Osteocyte (in vitro differentiated cells): ENCODE data around the gene CNTFR. TPM values are rescaled to one million over a fixed set of nuclear protein-coding genes. Genes with fewer than 3 reads are reported as not detected.

ENCODE experiments used
- DNase-seq: peaks from one replicate; pipeline ENCODE4 v3.0.0; 2021; ENCODE audit warnings: mixed read lengths; ENCODE audit not compliant: unreplicated experiment; ENCODE audit errors: extremely low spot score
- H3K27ac Mint-ChIP-seq: one replicate; pipeline ENCODE4 v1.8.0; 2021; ENCODE audit warnings: mild to moderate bottlenecking, mixed read lengths; ENCODE audit not compliant: unreplicated experiment
- H3K27me3 Mint-ChIP-seq: one replicate; pipeline ENCODE4 v1.8.0; 2021; ENCODE audit warnings: mixed read lengths; ENCODE audit not compliant: unreplicated experiment
- H3K36me3 Mint-ChIP-seq: one replicate; pipeline ENCODE4 v1.8.0; 2021; ENCODE audit warnings: mixed read lengths; ENCODE audit not compliant: unreplicated experiment
- H3K4me1 Mint-ChIP-seq: one replicate; pipeline ENCODE4 v1.8.0; 2021; ENCODE audit warnings: mixed read lengths; ENCODE audit not compliant: unreplicated experiment
- H3K4me3 Mint-ChIP-seq: one replicate; pipeline ENCODE4 v1.8.0; 2021; ENCODE audit warnings: mild to moderate bottlenecking, moderate library complexity, mixed read lengths; ENCODE audit not compliant: unreplicated experiment
- H3K9me3 Mint-ChIP-seq: one replicate; pipeline ENCODE4 v1.8.0; 2021; ENCODE audit warnings: mixed read lengths; ENCODE audit not compliant: unreplicated experiment
- CTCF ChIP-seq: fragments of 200-600 bp; sonication (generic); IDR thresholded peaks from 2 replicates; pipeline ENCODE4 v1.5.0; 2021; ENCODE audit warnings: antibody characterized with exemption, mild to moderate bottlenecking, moderate library complexity
- total RNA-seq: library from RNA; stranded (reverse); gene quantifications from 2 replicates; pipeline ENCODE4 v1.2.1, GENCODE V29; 2021

Gene CNTFR
- total RNA-seq, 1 donor from 2014 or later, result not detected

- Mint-ChIP-seq H3K36me3 (no peaks in the 10 kb centered on the region), H3K27me3 (peaks cover 58% of the 10 kb centered on the region), H3K9me3 (no peaks in the 10 kb centered on the region), H3K27ac (no peak overlapping the region), H3K4me1 (no peaks in the 10 kb centered on the region), H3K4me3 (no peak overlapping the region)
- no peak for TF ChIP-seq CTCF
- DNase-seq, result no peak
These were observed 82.9 kb downstream of the CNTFR start for GRCh38 chr9:34506623-34507022.

- H3K27ac Mint-ChIP-seq, result no peak overlapping the region
These were observed 84.0 kb downstream of the CNTFR start for GRCh38 chr9:34505370-34506120.

GRCh38 chr9:34503406-34503805, 86.1 kb downstream of the CNTFR start:
- Mint-ChIP-seq H3K36me3 (no peaks in the 10 kb centered on the region), H3K9me3 (no peaks in the 10 kb centered on the region), H3K27me3 (peaks cover 56% of the 10 kb centered on the region), H3K4me1 (no peaks in the 10 kb centered on the region), H3K4me3 (no peak overlapping the region), H3K27ac (no peak overlapping the region)
- no peak for DNase-seq
- no peak for TF ChIP-seq CTCF

More at GRCh38 chr9:34505370-34506120, 84.0 kb downstream of the CNTFR start:
- H3K9me3 Mint-ChIP-seq, result no peaks in the 10 kb centered on the region
- H3K36me3 Mint-ChIP-seq, result no peaks in the 10 kb centered on the region
- peaks cover 51% of the 10 kb centered on the region for H3K27me3 Mint-ChIP-seq
- no peaks in the 10 kb centered on the region for H3K4me1 Mint-ChIP-seq
- TF ChIP-seq CTCF, result no peak
- no peak overlapping the region for H3K4me3 Mint-ChIP-seq
- no peak for DNase-seq

- no peaks in the 10 kb centered on the region for H3K9me3 Mint-ChIP-seq
- no peak overlapping the region for H3K27ac Mint-ChIP-seq
- H3K27me3 Mint-ChIP-seq, result peaks cover 59% of the 10 kb centered on the region
- DNase-seq, result no peak
- H3K4me3 Mint-ChIP-seq, result no peak overlapping the region
- no peaks in the 10 kb centered on the region for H3K4me1 Mint-ChIP-seq
- no peaks in the 10 kb centered on the region for H3K36me3 Mint-ChIP-seq
- no peak for TF ChIP-seq CTCF
These were observed 86.6 kb downstream of the CNTFR start for GRCh38 chr9:34502891-34503290.

GRCh38 chr9:34502471-34502870, 87.1 kb downstream of the CNTFR start:
- no peaks in the 10 kb centered on the region for H3K4me1 Mint-ChIP-seq
- TF ChIP-seq CTCF, result no peak
- H3K36me3 Mint-ChIP-seq, result no peaks in the 10 kb centered on the region
- no peak for DNase-seq
- H3K27ac Mint-ChIP-seq, result no peak overlapping the region
- H3K27me3 Mint-ChIP-seq, result peaks cover 59% of the 10 kb centered on the region
- no peak overlapping the region for H3K4me3 Mint-ChIP-seq
- no peaks in the 10 kb centered on the region for H3K9me3 Mint-ChIP-seq
